Fibroblast of skin of abdomen (primary cell): ENCODE results near the gene TBCD.
"Not testable (repeated sequence)": the region's sequence is repeated elsewhere in the genome, so short reads cannot be mapped to it uniquely, and the experiment has no call there.

Source experiments
- DNase-seq: peaks from one replicate; pipeline ENCODE4 v3.0.0-alpha.2; 2013

Gene TBCD

DNA sequence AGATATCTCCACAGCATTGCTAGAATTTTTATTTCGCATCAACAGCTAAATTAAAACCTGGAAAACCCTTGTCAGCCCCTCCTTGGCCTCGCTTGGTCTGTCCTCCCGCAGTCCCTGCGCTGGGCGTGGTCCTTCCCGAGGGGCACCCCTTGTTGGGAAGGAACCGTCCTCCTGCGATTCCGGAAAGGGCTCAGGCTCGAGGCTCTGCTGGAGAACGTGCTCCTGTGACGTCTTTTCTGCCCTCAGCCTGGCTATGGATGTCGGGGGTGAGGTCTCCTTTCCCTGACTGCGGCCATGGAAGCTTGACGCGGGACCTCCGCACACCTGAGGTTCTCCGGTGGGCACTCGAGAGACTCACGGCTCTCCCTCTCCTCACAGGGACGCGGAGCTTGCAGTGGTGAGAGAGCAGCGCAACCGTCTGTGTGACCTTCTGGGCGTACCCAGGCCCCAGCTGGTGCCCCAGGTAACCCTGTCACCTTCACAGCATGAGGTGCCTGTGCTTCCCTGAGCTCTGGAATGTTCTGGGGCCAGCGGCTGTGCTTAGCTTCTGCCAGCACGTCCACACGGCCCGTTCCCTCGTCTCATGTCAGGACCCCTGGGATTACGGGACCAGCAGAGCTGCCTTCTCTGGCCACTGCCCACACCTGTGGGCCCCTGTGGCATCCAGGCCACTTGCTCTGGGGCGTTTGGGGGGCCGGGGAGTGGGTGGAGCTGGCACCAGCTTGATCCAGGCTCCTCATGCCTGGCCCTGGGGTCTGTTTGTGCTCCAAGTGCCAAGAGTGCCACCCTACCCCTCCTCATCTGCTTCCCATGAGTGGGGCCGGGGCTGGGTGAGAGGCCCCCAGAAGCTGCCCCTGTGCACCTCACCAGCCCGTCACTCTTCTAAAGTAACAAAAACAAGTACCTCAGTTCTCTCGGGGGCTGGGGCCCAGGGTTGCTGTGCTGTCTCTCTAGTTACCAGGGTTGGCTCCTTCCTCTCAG lies 189.4 kb downstream of the TBCD start:
- no peak for DNase-seq

DNA sequence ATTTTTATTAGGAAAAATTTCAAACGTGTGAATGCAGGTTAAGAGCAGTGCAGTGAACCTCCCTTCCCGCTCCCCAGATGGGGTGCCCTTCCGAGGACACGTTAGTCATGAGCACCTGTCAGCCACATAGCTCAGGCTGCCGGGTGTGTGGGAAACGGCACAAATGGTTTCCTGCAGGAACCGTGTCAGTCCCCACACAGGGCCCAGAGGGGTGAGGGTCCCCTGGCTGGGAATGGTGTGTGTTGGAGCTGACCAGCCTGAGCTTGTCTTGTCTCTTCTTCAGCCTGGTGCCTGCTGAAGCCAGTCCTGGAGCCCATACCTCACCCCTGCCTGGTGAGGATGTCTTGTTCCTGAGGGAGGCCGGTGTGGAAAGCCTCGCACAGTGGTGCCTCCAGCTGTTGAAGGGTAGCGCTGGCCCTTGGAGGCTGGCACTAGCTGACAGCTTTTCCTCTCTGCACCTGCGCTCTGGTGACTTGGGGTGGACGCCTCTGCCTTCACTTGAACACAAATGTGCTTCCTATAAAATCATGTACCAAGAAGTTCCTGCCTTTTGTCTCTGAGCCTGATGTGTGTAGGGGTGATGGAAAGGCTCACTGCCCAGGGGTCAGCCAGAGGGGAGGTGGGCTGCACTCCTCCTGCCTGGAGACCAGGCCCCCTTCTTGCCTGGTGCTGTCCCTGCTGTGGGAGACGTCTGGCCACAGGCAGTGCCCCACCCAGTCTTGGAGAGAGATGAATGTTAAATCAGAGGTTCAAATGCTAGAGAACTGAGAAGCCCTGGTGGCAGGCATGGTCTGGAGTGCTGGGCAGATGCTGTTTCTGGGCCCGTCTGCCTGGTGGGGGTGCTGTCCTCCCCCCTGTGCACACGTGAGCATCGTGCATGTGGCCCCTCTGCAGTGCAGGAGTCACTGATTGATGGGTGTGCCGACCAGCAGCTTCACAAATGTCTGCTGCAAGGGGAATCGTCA lies 190.6 kb downstream of the TBCD start:
- DNase-seq = no peak

DNA sequence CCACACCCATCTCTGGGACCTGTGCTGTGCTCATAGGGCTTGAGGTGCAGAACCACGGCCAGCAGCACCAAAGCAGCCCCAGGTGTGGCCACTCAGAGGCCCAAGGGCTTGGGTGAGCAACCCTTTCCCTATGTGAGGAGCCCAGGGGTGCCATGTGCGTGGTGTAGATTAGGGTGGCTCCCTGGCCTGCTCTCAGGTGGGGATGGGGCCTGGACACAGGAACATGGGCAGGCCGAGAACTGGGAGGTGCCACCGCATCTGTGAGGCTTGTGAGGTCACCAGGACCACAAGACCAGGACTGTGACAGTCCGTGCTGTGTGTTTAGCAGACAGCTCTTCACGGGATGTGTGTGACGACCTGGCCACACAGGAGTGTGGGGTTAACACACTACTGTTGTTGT lies 191.5 kb downstream of the TBCD start:
- no peak for DNase-seq

DNA sequence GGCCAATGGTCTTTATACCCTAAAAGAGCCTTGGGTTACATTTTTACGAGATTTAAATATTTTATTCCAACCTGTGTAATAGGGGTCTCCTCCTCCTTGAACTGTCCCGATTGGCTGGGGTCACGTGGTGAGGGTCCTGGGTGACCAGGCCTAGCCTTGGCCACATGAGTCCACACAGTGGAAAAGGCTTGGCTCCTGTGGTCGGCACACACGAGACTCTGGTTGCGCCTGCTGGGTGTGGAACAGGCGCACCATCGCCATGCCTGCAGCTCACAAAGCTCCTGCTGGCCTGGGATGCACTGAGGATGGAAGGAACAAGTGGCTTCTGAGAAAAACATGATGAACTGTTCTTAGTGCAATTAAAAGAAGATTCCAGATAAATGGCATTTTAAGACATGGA lies 191.9 kb downstream of the TBCD start:
- DNase-seq = no peak

DNA sequence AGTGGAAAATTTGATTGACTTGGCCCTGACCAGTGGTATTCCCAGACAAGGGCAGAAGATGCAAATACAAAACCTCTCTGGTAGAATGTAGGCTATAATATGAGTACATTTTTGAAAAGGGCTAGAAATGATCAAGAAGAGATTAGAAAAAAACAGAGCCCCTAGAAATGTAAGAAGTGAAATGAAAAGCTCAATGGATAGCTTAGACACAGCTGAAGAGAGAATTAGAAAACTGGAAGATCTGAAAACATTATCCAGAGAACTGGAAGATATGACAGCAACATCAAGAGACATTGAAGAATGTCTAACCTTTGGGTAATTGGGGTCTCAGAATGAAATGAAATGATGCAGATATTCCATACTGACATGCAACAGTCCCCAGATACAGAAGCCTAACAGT lies 193.1 kb downstream of the TBCD start:
- no peak for DNase-seq

DNA sequence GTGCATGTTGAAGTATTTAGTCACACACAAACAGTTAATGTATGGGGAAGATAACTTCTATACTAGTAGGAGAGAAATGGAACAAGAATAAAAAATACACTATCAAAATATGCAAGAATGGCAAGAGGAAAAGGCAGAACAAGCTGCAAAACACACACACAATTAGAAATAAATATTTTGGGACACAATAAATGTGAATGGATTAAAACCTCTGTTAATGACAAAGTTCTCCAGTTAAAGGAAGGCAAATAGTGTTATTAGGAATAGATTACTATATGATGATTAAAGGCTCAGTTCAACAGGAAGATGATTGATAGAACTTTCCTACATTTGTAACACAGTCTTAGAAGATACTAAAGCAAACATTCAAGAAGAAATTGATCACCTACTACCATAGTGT lies 194.2 kb downstream of the TBCD start:
- DNase-seq = no peak

DNA sequence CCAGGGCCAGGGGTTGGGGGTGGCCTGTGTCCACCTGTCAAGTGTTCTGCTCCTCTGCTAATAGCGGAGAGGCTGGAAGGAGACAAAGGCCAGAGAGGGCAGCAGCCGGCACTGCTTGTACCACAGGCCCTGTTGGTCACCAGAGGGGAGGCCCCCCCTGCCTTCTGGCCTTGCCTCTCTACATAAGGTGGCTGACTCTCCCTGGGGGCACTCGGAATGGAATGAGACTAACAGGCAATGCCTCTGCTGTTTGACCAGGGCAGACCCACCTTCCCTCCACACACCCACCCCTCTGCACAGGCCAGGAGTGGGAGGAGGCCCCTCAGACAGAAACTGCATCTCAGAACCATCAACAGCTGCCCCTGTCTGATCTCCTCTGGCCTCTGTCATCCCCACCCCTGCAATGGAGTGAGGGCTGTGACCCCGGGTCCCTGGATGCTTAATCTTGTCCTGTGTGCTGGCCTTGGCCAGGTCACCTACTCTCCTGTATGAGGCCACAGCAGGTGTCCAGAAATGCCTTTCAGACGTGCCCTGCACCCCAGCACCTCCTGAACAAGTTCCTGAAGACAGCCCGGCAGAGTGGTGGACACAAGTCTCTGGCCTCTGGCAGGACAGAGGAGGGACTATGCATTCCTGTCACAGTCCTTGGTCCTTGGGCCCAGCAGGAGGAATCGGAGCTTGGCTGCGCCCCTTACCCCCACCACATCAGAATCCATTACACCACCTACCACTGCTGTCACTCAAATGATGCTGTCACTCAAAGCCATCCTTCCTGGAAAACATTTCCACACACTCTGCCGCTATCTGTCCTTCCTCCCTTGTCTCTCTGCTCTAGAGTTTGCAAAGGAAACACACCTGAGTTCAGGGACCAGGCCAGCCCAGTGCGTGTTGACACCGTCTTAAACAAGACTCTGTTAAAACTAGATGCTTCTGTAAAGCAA lies 195.5 kb downstream of the TBCD start:
- DNase-seq = no peak

DNA sequence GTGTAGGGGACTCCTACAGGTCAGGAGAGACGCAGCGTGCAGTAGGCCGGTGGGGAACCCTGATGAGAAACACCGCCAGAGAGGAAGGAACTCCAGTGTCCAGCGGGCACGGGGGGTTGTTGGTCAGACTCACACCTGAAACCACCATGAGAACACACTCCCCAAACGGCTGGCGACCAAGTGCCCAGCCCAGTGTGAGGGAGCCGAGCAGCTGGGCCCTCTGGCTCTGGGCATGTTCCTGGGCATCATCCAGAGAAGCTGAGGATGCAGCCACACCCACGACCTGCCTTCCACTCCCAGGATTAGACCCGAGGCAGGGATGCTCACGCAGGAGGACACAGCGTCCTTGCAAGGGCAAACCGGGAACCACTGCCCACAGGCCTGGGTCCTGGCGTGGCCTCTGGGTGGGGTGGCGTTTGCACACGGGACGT lies 196.2 kb downstream of the TBCD start:
- DNase-seq = no peak

DNA sequence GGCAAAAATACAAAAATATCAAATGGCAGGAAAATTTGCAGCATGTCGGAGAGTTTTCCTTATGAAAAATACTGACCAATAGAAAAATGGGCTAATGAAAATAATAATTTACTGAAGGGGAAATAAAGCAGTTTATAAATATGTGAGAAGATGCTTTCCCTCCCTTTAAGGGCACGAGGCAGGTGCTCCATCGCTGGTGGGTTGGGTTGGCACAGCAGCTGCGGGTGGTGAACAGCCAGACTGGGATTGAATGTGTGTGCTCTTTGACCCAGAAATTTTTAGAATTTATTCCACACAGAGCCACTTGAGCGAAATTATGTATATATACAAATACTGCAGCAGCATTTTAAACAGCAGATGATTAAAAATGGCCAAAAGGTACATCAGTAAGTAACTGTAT lies 197.1 kb downstream of the TBCD start:
- no peak for DNase-seq

DNA sequence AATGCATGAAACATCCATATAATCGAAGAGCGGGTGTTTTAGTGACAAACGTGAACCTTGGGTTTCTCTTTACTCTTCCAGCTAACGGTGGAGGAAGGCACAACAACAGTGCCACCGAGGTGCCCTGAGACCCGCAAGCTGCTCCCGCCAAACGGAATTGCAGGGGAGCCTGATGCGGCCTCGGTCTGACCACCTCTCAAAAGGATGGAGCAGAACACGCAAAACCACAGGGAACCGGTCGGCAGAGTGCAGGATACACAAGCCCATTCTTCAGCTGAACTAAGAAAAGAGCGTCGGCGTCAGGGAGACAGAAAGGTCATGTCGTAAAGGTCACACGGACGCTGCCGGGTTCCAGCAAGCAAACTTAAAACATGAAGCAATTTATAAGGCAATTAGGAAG lies 197.5 kb downstream of the TBCD start:
- no peak for DNase-seq

DNA sequence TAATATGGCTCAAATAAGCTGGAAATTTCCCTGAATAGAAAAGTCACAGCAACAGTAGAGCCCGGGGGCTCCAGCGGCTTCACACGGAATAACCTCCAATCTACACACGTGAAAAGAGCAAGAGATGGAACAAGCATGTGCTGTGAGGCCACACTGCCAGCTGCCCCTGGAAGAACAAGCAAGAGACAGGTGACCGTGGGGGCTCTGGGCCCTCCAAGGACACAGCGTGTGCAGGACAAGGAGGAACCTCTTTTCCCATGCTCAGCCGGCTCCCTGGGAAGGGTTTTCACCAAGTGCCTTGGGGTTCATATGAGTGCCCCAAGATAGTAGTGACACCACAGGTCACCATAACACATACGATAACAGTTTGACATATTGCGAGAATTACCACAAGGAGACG lies 198.1 kb downstream of the TBCD start:
- DNase-seq = no peak

DNA sequence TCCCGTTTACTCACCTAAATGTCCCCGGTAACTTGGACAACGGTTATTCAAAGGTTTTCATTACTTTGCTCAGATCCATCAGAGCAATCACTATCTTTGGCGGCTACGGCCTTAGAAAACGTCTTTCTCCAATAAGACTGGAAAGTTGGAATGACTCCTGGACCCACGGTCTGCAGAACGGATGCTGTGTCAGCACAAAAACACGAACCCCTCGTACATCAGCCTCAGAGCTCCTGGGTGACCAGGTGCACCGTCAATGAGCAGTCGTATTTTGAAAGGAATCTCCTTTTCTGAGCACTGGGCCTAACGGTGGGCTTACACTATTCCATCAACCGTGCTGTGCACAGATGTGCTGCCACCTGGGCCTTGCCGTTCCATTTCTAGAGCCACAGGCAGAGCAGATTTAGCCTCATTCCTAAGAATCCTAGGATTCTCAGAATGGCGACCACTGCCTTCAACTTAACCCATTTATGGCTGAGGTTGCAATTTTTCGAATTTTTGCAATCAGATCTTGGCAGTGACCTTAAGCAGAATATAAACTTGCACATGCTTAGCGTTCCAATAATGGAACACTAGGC lies 198.7 kb downstream of the TBCD start:
- DNase-seq = no peak

DNA sequence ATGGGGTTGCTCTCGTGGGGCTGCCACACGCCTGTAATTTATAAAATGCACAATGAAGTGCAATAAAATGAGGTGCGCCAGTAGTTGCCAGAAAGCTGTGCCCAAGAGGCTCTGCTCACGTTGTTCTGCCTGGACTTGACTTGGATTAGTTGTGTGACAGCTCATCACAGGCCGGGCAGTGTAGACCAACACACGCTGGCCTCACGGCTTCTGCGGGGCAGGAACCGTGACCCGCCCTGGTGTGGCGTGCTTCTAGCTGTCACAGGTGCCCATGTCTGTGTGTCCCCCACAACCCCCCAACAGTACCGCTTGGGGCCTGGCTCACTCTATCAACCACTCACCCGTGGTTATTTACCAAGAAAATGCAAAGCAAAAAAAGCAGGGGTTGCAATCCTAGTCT lies 200.2 kb downstream of the TBCD start:
- DNase-seq = no peak

DNA sequence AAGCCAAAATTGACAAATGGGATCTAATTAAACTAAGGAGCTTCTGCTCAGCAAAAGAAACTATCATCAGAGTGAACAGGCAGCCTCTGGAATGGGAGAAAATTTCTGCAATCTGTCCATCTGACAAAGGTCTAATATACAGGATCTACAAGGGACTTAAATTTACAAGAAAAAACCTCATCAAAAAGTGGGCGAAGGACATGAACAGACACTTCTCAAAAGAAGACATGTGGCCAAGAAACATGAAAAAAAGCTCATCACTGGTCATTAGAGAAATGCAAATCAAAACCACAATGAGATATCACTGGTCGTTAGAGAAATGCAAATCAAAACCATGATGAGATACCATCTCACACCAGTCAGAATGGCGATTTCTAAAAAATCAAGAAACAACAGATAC lies 203.2 kb downstream of the TBCD start:
- DNase-seq = not testable (repeated sequence)

DNA sequence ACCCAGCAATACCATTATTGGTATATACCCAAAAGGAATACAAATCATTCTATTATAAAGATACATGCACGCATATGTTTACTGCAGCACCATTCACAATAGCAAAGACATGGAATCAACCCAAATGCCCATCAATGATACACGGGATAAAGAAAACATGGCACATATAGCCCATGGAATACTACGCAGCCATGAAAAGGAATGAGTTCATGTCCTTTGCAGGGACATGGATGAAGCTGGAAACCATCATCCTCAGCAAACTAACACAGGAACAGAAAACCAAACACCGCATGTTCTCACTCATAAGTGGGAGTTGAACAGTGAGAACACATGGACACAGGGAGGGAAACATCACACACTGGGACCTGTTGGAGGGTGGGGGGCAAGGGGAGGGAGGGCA lies 203.8 kb downstream of the TBCD start:
- DNase-seq = not testable (repeated sequence)

DNA sequence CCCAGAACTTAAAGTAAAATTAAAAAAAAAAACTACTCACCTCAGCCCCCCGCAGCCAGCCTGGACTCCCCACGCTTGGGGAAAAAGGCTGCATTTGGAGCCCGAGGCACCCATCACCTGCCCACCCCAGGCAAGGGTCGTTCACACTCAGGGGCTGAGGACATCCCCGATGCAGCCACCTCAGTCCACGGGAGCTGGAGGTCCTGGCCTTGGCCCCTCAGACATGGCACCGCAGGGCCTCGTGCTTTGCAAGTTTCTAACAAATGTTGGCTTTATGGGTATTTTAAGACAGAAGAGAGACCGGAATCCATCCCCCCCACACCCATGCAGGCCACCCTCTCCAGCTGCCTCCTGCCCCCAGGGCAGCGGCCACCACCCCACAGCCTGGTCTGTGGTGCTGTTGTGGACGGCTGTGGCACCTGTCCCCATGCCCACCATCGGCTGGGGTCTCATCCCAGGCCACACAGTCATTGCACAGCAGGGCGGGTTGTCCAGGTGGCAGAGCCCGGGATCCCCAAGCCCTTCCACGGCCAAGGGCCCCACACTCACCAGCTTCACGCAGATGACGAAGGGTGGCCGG lies 204.4 kb downstream of the TBCD start:
- no peak for DNase-seq

DNA sequence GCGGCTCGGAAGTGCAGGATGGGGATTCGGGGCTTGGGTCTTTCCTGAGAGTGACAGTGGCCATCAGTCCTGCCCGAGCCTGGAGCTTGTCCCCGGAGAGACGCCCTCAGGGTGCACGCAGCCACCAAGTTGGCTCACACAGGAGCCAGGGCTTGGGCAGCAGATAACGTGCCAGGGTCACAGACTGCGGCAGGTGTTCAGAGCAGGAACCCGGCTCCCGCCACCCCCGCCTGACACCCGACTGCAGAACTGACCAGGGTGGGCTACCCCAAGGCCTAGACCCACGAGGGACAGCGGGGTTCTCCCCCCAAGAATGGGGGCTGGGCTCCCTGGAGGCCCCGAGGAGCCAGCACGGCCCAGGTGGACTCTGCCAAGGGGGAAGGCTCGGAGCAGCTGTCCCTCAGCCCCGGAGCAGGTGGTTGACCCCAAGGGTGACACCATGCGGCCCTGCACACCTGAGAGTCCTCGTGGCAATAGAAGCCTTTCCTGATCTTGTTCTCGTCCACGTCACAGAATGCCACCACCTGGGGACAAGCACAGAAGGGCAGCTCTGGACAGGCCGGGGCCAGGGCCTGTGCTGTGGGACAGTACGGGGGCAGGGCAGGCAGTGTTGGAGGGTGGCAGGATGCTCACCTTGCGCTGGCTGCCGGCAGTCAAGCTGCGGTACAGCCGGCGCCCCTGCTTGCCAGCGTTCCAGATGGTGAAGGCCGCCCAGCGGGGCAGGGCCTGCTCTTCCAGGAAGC lies 205.0 kb downstream of the TBCD start:
- no peak for DNase-seq

DNA sequence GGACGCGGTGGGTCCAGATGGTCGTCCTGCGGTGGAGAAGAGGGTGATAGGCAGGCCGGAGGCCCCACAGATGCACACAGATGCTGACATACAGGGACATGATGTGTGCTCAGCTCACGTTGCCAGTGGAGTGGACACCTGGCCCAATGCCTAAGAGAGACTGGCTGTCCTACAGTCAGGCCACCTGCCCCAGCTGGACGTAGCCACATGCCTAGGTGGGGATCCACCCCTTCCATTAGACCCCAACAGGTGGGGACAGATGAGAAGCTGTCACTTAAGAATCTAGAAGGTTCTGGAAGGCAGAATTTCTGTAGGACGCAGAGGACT lies 205.6 kb downstream of the TBCD start:
- no peak for DNase-seq

DNA sequence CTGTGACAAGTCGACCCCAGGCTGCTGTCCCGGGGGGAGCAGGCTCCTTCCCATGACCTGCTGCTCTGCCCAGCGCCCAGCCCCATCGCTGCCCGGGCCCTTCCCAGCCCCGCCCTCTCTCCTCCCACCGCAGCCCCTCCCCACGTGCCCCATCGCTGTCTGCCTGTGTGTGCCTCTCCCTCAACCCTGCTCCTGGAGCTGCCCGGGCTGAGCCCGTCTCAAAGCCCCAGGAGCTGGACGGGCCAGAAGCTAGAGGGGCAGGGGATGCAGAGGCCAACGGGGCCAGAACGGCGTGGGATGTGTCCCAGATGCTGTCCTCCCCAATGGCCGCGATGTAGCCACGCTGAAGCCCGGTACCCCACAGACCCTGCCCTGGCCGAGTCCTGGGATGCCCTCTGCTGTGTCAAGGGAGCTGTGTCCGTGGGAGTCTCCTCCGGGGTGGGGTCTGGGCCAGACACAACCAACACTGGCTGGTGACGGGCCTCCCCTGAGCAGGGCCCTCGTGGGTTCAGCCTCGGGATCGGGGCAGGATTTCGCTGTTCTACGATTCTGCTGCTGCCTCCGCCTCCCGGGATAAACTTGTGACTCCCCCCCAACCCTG lies 206.2 kb downstream of the TBCD start:
- DNase-seq = no peak

DNA sequence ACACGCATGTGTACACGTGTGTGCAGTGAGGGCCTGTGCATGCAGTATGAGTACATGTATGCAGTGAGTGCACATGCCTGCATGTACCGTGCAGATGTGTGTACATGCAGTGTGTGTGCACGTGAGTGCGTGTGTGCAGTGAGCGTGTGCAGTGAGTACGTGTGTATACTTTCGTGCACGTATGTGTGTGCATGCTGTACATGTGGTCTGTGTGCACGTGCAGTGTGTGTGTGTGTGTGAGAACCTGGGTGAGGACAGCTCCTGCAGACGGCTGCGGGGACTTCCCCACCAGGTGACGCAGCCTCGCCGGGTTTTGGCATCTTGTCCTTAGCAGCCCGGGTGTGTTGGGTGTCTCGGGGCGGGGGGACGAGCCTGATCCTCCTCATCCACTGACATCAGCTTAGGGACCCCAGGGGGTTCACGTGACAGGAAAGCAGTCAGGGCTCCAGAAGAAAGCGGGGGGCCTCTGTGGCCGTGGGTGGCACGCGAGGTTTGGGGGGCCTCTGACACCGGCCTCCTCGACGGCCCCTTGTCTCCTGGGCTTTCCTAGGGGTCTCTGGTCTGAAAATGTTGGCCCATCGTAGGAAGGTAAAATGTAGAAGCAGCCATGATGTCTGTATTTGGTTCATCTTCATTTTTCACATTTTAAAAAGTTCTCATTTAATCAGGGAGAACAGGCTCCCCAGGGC lies 207.5 kb downstream of the TBCD start:
- DNase-seq = no peak
